NOMO-1 treated with dmso at 0.1 percent for 144 hours (cell line): ENCODE measurements around the gene FKBP11.
"Not testable (repeated sequence)": the region's sequence is repeated elsewhere in the genome, so short reads cannot be mapped to it uniquely, and the experiment has no call there.

ENCODE experiments used
- DNase-seq: peaks from one replicate; lab custom pipeline; 2025; ENCODE audit not compliant: unreplicated experiment; lab: John Stamatoyannopoulos, UW

Gene FKBP11

DNA sequence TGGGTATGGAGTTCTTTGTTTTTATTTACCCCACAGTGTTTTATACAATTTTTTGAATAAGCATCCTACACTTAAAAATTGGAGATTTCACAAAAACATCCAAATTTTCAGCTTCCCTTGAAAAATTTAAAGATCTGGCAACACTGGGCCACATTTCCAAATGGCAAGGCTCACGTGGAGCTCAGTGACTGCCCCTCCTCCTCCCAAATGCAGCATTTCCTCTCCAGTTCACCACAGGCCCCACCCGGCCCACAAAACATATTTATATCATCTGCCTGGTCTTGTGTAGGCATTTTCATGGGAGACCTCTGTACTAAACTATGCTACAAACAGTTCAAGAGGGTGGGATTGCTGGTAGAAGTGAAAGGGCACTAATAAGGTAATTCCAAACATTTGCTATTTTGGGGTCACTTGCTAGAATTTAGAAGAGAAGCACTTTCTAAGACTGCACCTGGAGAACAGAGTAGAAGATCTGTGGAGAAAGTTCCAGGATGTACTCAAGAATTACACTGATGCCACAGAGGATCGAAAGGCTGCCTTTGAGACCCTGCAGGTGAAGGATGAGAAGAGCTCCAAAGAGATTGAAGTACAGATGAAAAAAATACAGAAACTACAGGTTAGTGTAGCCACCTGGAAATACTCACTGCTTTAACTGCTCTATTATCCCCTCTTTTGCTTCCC, 7.3 kb downstream of the FKBP11 start:
- DNase-seq: peak; percentile 35

DNA sequence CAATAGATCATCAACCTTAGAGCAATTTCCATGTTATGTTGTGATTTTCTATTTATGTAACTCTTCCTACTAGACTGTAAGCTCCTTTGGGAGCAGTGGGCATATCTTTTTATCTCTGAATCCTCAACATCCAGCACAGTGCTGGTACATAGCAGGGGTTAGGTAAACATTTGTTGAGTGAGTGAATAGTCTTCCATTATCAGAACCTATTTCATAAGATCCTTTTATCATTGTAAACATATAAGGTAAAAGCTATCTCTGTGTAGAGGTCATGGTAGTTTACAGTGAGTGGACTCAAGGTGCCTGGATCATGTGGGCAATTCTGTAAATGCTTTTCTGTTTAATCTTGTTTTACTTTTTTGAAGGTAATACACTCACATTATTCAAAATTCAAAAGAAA, 15.1 kb downstream of the FKBP11 start:
- no peak for DNase-seq

GRCh38 chr12:48909698-48910097, 15.6 kb downstream of the FKBP11 start:
- not testable (repeated sequence) for DNase-seq

DNA sequence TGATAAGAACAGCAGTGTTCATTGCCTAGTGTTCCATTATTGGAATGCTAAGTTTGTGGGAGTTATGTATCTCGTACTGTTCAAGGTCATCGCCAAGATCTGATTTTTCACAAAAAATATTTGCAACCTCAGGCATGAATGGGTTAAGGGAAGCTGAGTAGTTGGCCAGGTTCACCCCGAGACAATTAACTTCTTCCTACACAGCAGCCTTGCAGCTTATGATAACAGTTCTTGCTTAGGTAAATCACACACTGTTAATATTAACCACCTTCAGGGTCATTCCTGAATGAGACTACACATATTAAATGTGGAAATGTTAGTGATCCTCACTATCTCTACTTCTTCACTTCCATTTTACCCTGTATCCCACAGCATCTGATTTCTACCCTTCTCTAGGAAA, 18.0 kb downstream of the FKBP11 start:
- DNase-seq: no peak

- peak; percentile 78 for DNase-seq
These were observed 21.3 kb downstream of the FKBP11 start for GRCh38 chr12:48903982-48904411.

DNA sequence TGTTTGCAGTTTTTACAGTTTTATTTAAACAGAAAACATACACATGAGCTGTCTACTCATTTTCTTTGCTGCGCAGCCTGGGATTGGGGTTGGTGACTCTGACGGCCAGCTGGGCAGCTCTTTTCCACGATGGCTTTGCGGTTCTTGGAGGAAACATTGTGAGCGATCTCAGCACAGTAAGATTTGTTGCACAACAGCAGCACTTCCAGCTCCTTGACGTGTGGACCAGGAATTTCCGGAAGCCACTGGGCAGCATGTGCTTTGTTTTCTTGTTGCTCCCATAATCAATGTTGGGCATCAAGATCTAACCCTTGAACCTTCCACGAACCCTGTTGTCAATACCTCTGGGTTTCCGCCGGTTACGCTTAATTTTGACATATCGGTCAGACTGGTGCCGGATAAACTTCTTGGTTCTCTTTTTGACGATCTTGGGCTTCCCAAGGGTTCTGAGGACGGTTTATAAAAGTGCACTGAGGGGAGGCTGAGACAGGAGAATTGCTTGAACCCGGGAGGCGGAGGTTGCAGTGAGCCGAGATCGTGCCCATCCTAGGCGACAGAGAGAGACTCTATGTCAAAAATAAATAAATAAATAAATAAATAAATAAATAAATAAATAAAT, 21.8 kb downstream of the FKBP11 start:
- no peak for DNase-seq

GRCh38 chr12:48901278-48901677, 24.0 kb downstream of the FKBP11 start:
- DNase-seq: no peak

DNA sequence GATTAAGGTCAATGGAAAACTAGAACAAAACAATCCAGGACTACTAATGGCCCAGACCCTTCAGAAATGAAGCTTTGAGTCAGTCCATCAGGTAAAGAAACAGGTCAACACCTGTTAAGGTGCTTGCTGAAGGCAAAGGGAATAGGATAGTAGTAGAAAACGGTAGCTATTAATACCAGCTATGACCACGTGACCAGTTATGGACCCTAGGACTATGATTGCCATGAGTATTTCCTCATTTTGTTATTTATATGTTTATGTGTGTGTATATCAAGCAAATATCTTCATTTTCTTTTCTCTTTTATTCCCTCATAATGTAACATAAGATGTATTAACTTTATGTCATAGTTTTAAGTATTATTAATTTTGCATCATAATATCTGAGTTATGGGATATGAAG, 25.6 kb downstream of the FKBP11 start:
- no peak for DNase-seq

DNA sequence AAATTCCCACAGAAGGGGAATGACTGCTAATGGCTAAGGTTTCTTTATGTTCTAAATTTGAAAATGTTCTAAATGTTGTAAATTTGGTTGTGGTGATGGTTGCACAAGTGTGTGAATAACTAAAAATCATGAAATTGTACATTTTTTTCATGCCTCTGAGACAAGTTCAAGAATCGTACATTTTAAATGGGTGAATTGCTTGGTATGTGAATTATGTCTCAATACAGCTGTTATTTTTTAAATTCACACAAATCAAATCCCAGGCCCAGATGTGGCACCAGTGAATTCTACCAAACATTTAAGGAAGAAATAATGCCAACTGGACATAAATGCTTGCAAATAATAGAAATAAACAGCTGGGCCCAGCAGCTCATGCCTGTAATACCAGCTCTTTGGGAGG, 31.0 kb downstream of the FKBP11 start:
- DNase-seq: no peak

DNA sequence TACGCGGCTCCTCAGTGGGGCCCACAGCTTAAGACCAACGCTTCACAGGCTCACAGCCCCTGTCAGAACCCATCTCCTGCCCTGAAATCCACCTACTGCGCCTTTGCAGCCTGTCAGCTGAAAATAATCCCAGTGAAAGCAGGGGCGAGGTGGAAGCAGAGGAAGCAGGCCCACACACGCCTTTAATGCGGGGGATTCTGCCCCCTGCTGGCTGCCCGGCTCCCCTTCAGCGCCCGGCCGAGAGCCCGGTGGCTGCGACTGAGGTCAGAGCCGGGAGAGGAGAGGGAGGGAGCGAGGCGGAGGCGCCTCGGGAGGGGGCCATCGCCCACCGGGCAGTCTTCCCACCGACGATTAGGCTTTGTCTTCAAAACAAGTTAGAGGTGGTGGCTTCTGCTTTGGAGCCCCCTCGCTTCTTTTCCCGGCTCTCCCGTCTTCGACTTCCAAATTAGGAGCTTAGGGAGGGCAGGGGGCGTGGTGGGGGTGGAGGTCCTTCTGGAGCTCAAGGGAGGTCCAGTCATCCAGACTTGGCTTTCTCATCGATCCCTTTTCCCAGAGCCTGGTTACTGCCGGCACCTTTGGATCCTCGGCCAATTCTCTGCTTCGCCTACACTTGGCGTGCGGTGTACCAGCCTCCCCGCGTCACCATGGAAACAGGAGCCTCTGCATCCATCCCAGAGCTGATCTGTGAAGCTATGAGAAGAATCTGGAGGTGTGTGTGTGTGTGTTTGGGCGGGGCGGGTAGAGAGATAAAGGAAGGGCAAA, 34.5 kb downstream of the FKBP11 start:
- DNase-seq: peak; percentile 38

DNA sequence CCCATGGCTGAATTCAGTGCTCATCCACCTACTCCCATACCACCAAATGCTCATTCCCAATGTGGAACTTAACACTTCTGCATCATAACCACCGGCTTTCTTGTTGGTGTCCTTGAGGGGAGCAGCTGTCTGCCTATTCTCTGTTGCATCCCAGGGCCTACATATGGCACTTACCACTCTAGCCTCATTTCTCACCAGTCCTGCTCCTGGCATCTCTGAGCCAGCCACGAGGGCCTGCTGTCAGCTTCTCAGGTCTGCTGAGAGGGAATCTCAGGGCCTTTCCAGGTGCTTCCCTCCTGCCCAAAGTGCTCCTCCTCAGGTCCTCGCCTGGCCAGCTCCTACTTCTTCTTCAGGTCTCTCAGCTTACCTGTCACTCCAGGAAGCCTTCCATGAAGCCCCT, 35.6 kb downstream of the FKBP11 start:
- DNase-seq: no peak

GRCh38 chr12:48883305-48884161, 41.8 kb downstream of the FKBP11 start:
- no peak for DNase-seq

- DNase-seq: no peak
These were observed 42.4 kb downstream of the FKBP11 start for GRCh38 chr12:48882972-48883304.

- no peak for DNase-seq
These were observed 43.0 kb downstream of the FKBP11 start for GRCh38 chr12:48882315-48882687.

DNA sequence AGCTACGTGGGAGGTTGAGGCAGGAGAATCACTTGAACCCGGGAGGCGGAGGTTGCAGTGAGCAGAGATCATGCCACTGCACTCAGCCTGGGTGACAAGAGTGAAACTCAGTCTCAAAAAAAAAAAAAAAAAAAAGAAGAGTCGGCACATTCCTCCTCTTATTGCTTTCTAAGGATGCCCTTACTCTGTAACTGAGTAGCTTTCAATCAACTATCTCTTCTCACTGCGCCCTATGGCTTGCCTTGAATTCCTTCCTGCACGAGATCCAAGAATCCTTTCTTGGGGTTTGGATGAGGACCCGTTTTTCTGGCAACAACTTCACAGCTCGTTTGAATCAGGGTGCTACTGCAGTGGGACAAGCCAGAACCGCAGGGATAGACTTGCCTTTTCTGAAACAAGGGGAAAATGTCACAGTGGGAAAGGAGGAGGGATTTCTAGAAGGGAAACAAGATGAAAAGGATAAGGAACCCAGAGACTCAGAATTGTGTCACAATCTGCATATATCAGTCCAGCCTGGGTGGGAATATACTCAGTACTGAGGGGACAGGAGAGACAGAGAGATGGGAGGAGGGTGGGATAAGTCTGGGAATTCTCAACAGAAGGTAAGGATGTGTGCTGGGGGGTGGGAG, 43.5 kb downstream of the FKBP11 start:
- no peak for DNase-seq

GRCh38 chr12:48880647-48881046, 44.6 kb downstream of the FKBP11 start:
- no peak for DNase-seq

DNA sequence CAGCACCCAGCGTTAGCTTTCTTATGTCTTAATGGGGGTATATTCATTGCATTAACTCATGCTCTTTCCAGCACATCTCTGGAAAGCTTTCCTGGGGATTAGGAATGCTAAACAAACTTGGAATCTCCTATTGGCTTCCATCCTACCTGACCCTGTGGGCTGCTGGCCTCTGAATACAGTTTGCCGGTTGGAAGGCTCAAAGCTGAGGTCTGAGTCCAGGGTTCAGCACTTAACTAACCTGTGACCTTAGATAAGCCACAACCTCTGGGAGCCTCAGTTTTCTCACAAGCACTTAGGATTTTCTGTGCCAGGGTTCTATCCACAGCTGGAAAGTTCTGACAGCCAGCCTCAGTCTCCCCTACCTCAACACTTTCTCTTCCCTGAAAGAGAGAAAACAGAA, 46.7 kb downstream of the FKBP11 start:
- no peak for DNase-seq

- no peak for DNase-seq
These were observed 49.3 kb downstream of the FKBP11 start for GRCh38 chr12:48875944-48876515.

DNA sequence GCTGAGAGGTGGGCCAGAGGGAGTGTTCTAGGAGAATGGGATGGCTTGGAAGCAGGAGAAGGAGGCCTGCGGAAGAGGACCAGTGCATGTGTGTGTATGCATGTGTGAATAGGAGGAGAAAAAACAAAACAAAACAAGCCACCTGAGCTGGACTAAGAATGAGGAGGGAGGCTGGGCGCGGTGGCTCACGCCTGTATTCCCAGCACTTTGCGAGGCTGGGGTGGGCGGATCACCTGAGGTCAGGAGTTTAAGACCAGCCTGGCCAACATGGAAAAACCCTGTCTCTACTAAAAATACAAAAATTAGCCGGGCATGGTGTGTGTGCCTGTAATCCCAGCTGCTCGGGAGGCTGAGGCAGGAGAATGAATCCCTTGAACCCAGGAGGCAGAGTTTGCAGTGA, 51.8 kb downstream of the FKBP11 start:
- not testable (repeated sequence) for DNase-seq

DNA sequence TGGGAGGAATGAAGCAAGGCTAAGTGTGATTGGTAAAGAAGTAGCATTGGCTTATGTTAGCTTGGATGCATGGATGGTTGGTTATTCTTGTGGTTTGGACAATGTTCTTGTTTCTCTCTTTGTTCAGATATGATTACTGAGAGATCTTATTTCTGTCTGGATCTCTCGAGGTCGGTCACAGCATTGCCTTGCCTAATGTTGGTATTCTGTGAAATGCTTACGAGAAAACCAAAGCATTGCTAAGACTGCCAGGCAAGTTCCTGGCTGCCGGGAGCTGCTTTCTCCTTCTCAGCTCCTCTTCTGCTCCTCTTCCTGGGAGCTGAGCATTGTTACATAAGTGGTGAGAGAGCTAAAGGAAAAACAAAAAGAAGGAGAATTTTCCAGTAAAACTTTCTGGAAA, 52.2 kb downstream of the FKBP11 start:
- no peak for DNase-seq
